ENCODE data around the gene TICAM1. TPM values are rescaled to one million over a fixed set of nuclear protein-coding genes. Genes with fewer than 3 reads are reported as not detected.

TICAM1 gene
- total and polyA plus RNA-seq, 10 of the 15 experiments (the other 5 are each of a cell fraction or from before 2014, with no cell fraction given) = 0.31 to 31.1 (median 5.3) TPM

GRCh38 chr19:4803736-4804695 lies 27.5 kb downstream of the TICAM1 start:
- no peaks in the 10 kb centered on the region for H3K36me3 ChIP-seq (ENCODE audit: control insufficient read depth in 2 of 2, insufficient read depth in 2 of 2, low read length in 1 of 2)
- in situ Hi-C loops (cut with MboI) (no loop called here), intact Hi-C loops (cut with micrococcal nuclease; ENCODE audit: unreplicated experiment) (loop anchor here (1.0 kb wide), 1 partner anchor 72 kb away; no protein-coding TSS in a partner anchor)
- BruUV-seq (replicated peaks) = no TSS peak
- no peak overlapping the region for H2AFZ ChIP-seq (ENCODE audit: control insufficient read depth, low read depth, low read length)
- ChIA-PET CTCF (interaction anchor here (0.6 to 11.0 kb wide), 16 partner anchors 13 to 1883 kb away, joined by 3 to 310 read pairs (median 4); partner anchors contain the start of gene FEM1A), POLR2A (no interaction called here), SMC1A (ENCODE audit: uncharacterized antibody, unreplicated experiment) (interaction anchor here (1.1 to 2.0 kb wide), 3 partner anchors 23 to 108 kb away, joined by 3 to 7 read pairs (median 3); no protein-coding TSS in a partner anchor), RAD21 (ENCODE audit: unreplicated experiment) (interaction anchor here (0.5 to 2.6 kb wide), 4 partner anchors 12 to 108 kb away, joined by 3 to 10 read pairs (median 8); partner anchors contain the start of gene FEM1A)
- WGBS (ENCODE audit: insufficient coverage, insufficient replicate concordance, low lambda C conversion rate, missing lambda C conversion rate) = 36% methylated on average over 33 of the region's 33 CpGs
- FAIRE-seq = peak; percentile 59
- peak; percentile 95 for ATAC-seq
- DNase-seq (ENCODE audit: low read depth, low spot score) = no peak
- H4K20me1 ChIP-seq (ENCODE audit: control insufficient read depth, insufficient read depth) = no peaks in the 10 kb centered on the region
- no peak overlapping the region for H3K4me2 ChIP-seq (ENCODE audit: control insufficient read depth, insufficient read depth)
- no peaks in the 10 kb centered on the region for H3K9me3 ChIP-seq (replicated peaks; ENCODE audit: control insufficient read depth, insufficient read depth, low read length)
- no peaks in the 10 kb centered on the region for H3K27me3 ChIP-seq (replicated peaks in 1 of 2; ENCODE audit: control insufficient read depth in 2 of 2, insufficient read depth in 2 of 2, low read length in 1 of 2)
- peaks cover 6% of the 10 kb centered on the region for H3K4me1 ChIP-seq (ENCODE audit: control insufficient read depth, insufficient read depth, low read length)
- no peaks in the 10 kb centered on the region for H3K79me2 ChIP-seq (ENCODE audit: control insufficient read depth, insufficient read depth, low read length)
- no peak overlapping the region for H3K4me3 ChIP-seq
- H3K9ac ChIP-seq (ENCODE audit: control insufficient read depth, insufficient read depth, low read length) = no peak overlapping the region
- no peak overlapping the region for H3K27ac ChIP-seq (ENCODE audit: control insufficient read depth, insufficient read depth)
- TF ChIP-seq GATAD2B (conservative IDR thresholded peaks at IDR 0.05; ENCODE audit: low read depth) = peak; percentile 73
- TF ChIP-seq HDGF (IDR thresholded peaks at IDR 0.05) = no peak
- TF ChIP-seq SMARCA5 (IDR thresholded peaks at IDR 0.05) = peak; percentile 87
- TF ChIP-seq KDM1A (IDR thresholded peaks at IDR 0.05; ENCODE audit: borderline replicate concordance) = no peak
- TF ChIP-seq RAD21 (IDR thresholded peaks at IDR 0.05; ENCODE audit: insufficient read depth, low read depth, low read length) = peak; percentile 66
- no peak for TF ChIP-seq SREBF1 (IDR thresholded peaks at IDR 0.05; ENCODE audit: low read length)
- 0 out of 2 replicates have a peak, but pooled peaks have one; percentile 22 for TF ChIP-seq RUNX3 (IDR thresholded peaks at IDR 0.05; ENCODE audit: low read length)
- TF ChIP-seq SMC3 (IDR thresholded peaks at IDR 0.05; ENCODE audit: borderline replicate concordance, low read length) = peak; percentile 70
- no peak for TF ChIP-seq RAD51 (IDR thresholded peaks at IDR 0.05)
- TF ChIP-seq IKZF2 (IDR thresholded peaks at IDR 0.05) = peak; percentile 32 to 49; a peak in 2 of 4 replicates
- TF ChIP-seq IKZF1 (conservative IDR thresholded peaks at IDR 0.05) = peak; percentile 57
- 0 out of 2 replicates have a peak, but pooled peaks have one; percentile 36 for TF ChIP-seq YY1 (IDR thresholded peaks at IDR 0.05; ENCODE audit: low read depth, low read length)
- TF ChIP-seq GABPA (IDR thresholded peaks at IDR 0.05; ENCODE audit: low read depth) = no peak
- peak in 1 of 2 experiments; percentile 20; a peak in 1 of 4 replicates for TF ChIP-seq BHLHE40 (IDR thresholded peaks at IDR 0.05; ENCODE audit: borderline replicate concordance in 1 of 2, low read depth in 2 of 2, low read length in 1 of 2)
- no peak for TF ChIP-seq E2F4 (IDR thresholded peaks at IDR 0.05; ENCODE audit: low read depth, low read length)
- no peak for TF ChIP-seq SIN3A (IDR thresholded peaks at IDR 0.05; ENCODE audit: low read depth, low read length)
- TF ChIP-seq ZNF622 (IDR thresholded peaks at IDR 0.05) = no peak
- no peak for TF ChIP-seq SPI1 (IDR thresholded peaks at IDR 0.05; ENCODE audit: borderline replicate concordance, insufficient read depth, low read depth, low read length)
- TF ChIP-seq IRF4 (IDR thresholded peaks at IDR 0.05; ENCODE audit: low read depth, low read length) = no peak
- TF ChIP-seq NR2F1 (conservative IDR thresholded peaks at IDR 0.05) = peak; percentile 48; the same call in 1 of the 2 replicates
- TF ChIP-seq FOXM1 (IDR thresholded peaks at IDR 0.05; ENCODE audit: low read depth, low read length) = no peak
- TF ChIP-seq CTCF (IDR thresholded peaks at IDR 0.05 in 2 of 3, conservative IDR thresholded peaks at IDR 0.05 in 1 of 3; ENCODE audit: control insufficient read depth in 2 of 3, extremely low read depth in 1 of 3, insufficient read depth in 1 of 3, low read depth in 3 of 3, low read length in 3 of 3) = peak; percentile 86 to 93 (median 90)
- TF ChIP-seq SREBF2 (IDR thresholded peaks at IDR 0.05; ENCODE audit: low read length) = no peak
